Upper lobe of right lung (tissue), 1 donor: Measurements from ENCODE around the gene ABCC12. TPM values are rescaled to one million over a fixed set of nuclear protein-coding genes. Genes with fewer than 3 reads are reported as not detected.

Source experiments
- ATAC-seq: fragments of 200-7000 bp; cut with Tn5 transposase; one replicate; pipeline ENCODE4 v1.9.1; 2020; ENCODE audit warnings: mild to moderate bottlenecking, moderate library complexity
- DNase-seq: peaks from one replicate; pipeline ENCODE4 v3.0.0-alpha.2; 2020
- H3K27ac ChIP-seq: fragments of 200-600 bp; one replicate; pipeline ENCODE4 v1.8.0; 2022
- H3K27me3 ChIP-seq: fragments of 200-600 bp; one replicate; pipeline ENCODE4 v1.8.0; 2022; ENCODE audit warnings: mild to moderate bottlenecking
- H3K36me3 ChIP-seq: fragments of 200-600 bp; one replicate; pipeline ENCODE4 v1.8.0; 2022
- H3K4me1 ChIP-seq: fragments of 200-600 bp; one replicate; pipeline ENCODE4 v1.8.0; 2022
- H3K4me3 ChIP-seq: fragments of 200-600 bp; one replicate; pipeline ENCODE4 v1.8.0; 2022; ENCODE audit warnings: mild to moderate bottlenecking
- H3K9me3 ChIP-seq: fragments of 200-600 bp; one replicate; pipeline ENCODE4 v1.8.0; 2022
- CTCF ChIP-seq: fragments of 200-600 bp; IDR thresholded peaks from one replicate; pipeline ENCODE4 v1.8.0; 2022; ENCODE audit warnings: antibody characterized with exemption
- intact Hi-C: fragments of 100-400 bp; cut with DNase I; formaldehyde crosslinking; loops from one replicate; pipeline ENCODE4 v1.11.0; 2022
- total RNA-seq: library from RNA; stranded (reverse); fragmentation: NEBNext Ultra II Directional; extraction: Animal tissue kit (Norgen Biotek cat#: 25700); gene quantifications from one replicate; pipeline ENCODE4 v1.2.1, GENCODE V29; 2021
- donor health status: DM: no; HTN: yes; CAD: no; lungs with severe emphysema.

Gene ABCC12
- total RNA-seq, 1 donor from 2014 or later, result not detected

- no peak for ATAC-seq
Measured at GRCh38 chr16:48143812-48144368, 11.9 kb downstream of the ABCC12 start.

GRCh38 chr16:48140821-48141220, 15.0 kb downstream of the ABCC12 start:
- DNase-seq (no peak), ATAC-seq (no peak)
- Histone ChIP-seq H3K9me3 (no peaks in the 10 kb centered on the region), H3K4me1 (no peaks in the 10 kb centered on the region), H3K27ac (no peak overlapping the region), H3K36me3 (no peaks in the 10 kb centered on the region), H3K27me3 (no peaks in the 10 kb centered on the region), H3K4me3 (no peak overlapping the region)
- no peak for TF ChIP-seq CTCF
- intact Hi-C loops, result no loop called here

More at GRCh38 chr16:48143812-48144368, 11.9 kb downstream of the ABCC12 start:
- H3K4me3 ChIP-seq, result no peak overlapping the region
- no peaks in the 10 kb centered on the region for H3K4me1 ChIP-seq
- no peaks in the 10 kb centered on the region for H3K36me3 ChIP-seq
- H3K27me3 ChIP-seq, result no peaks in the 10 kb centered on the region
- no peaks in the 10 kb centered on the region for H3K9me3 ChIP-seq
- intact Hi-C loops, result no loop called here
- H3K27ac ChIP-seq, result no peak overlapping the region
- no peak for DNase-seq
- no peak for TF ChIP-seq CTCF

DNA sequence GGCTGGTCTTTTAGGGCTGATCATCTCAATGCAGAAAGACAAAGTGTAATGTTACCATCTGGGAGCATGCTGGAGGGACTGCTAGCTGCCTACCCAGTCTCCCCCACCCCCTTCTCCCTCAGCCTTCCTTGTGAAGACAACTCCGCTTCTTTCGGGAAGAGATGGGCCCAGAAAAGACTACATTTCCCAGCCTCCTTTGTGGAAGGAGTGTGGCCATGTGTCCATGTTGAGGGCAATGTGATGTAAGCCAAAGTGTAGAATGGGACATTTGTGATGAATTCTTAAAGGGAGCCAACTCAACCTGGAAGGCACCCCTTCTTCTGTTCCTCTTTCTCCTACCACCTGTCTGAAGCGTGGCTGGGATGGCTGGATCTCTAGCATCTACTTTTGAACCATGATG, 16.3 kb downstream of the ABCC12 start:
- intact Hi-C loops, result no loop called here
- no peak overlapping the region for H3K27ac ChIP-seq
- ATAC-seq, result no peak

GRCh38 chr16:48138543-48138942, 17.2 kb downstream of the ABCC12 start:
- Histone ChIP-seq H3K4me3 (no peak overlapping the region), H3K4me1 (no peaks in the 10 kb centered on the region), H3K36me3 (no peaks in the 10 kb centered on the region), H3K27me3 (no peaks in the 10 kb centered on the region), H3K9me3 (no peaks in the 10 kb centered on the region), H3K27ac (no peak overlapping the region)
- intact Hi-C loops, result no loop called here
- DNase-seq (no peak), ATAC-seq (no peak)
- TF ChIP-seq CTCF, result no peak

More for the DNA sequence above, 16.3 kb downstream of the ABCC12 start:
- Histone ChIP-seq H3K27me3 (no peaks in the 10 kb centered on the region), H3K4me1 (no peaks in the 10 kb centered on the region), H3K9me3 (no peaks in the 10 kb centered on the region), H3K36me3 (no peaks in the 10 kb centered on the region), H3K4me3 (no peak overlapping the region)
- DNase-seq, result no peak
- no peak for TF ChIP-seq CTCF

- Histone ChIP-seq H3K4me3 (no peak overlapping the region), H3K36me3 (no peaks in the 10 kb centered on the region), H3K9me3 (no peaks in the 10 kb centered on the region), H3K27ac (no peak overlapping the region), H3K4me1 (no peaks in the 10 kb centered on the region), H3K27me3 (no peaks in the 10 kb centered on the region)
- ATAC-seq (no peak), DNase-seq (no peak)
- no peak for TF ChIP-seq CTCF
- intact Hi-C loops, result no loop called here
Measured at GRCh38 chr16:48137822-48138221, 18.0 kb downstream of the ABCC12 start.
